Left ventricle myocardium inferior (tissue), 1 donor: ENCODE measurements around the gene NXPH2. TPM values are rescaled to one million over a fixed set of nuclear protein-coding genes. Genes with fewer than 3 reads are reported as not detected.

ENCODE experiments used
- DNase-seq: peaks from one replicate; pipeline ENCODE4 v3.0.0-alpha.2; 2020
- H3K27ac ChIP-seq: fragments of 200-600 bp; replicated peaks from 2 replicates; pipeline ENCODE4 v1.8.0; 2021
- H3K27me3 ChIP-seq: fragments of 200-600 bp; 2 replicates; pipeline ENCODE4 v1.8.0; 2021; ENCODE audit warnings: low read depth
- H3K36me3 ChIP-seq: fragments of 200-600 bp; 2 replicates; pipeline ENCODE4 v1.8.0; 2021
- H3K4me1 ChIP-seq: fragments of 200-600 bp; 2 replicates; pipeline ENCODE4 v1.8.0; 2021
- H3K4me3 ChIP-seq: fragments of 200-600 bp; 2 replicates; pipeline ENCODE4 v1.8.0; 2021; ENCODE audit warnings: mild to moderate bottlenecking, moderate library complexity
- H3K9me3 ChIP-seq: fragments of 200-600 bp; replicated peaks from 2 replicates; pipeline ENCODE4 v1.8.0; 2021
- intact Hi-C: fragments of 100-400 bp; cut with micrococcal nuclease; formaldehyde crosslinking; loops from one replicate; pipeline ENCODE4 v1.11.0; 2022
- total RNA-seq: library from RNA; stranded (reverse); fragmentation: NEBNext Ultra II Directional; extraction: Animal tissue kit (Norgen Biotek cat#: 25700); gene quantifications from one replicate; pipeline ENCODE4 v1.2.1, GENCODE V29; 2021
- TF ChIP-seq, protein P1 (sequence below): fragments of 200-600 bp; IDR thresholded peaks from 2 replicates; pipeline ENCODE4 v1.8.0; 2021; ENCODE audit warnings: antibody characterized with exemption, mild to moderate bottlenecking, borderline replicate concordance
- donor health status: DM: no; HTN: yes; CAD: no; lungs with severe emphysema.

Gene NXPH2
- total RNA-seq, 1 donor from 2014 or later = not detected

DNA sequence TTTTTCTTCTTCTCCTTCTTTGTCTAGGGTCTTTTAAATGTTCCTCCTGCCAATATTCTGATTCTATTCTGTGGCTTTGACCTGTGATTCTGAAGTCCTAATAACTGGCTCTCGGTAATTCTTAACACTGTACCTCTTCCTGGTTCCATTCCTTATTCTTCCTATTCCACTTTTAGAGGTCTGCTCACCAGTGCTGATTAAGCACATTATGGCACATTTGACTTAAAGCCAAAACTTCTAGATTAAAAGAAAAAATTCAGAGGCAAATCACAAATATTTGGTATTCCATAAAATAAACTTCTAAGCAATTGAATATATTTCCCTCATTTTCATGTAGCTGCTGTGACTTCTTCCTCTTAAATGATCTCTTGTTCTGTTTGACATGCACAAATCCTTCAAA is 47.5 kb downstream of the NXPH2 start:
- no peak for DNase-seq
- no peaks in the 10 kb centered on the region for H3K4me1 ChIP-seq
- H3K4me3 ChIP-seq = no peak overlapping the region
- no peaks in the 10 kb centered on the region for H3K36me3 ChIP-seq
- intact Hi-C loops = no loop called here
- no peaks in the 10 kb centered on the region for H3K27me3 ChIP-seq
- H3K9me3 ChIP-seq = peaks cover 20% of the 10 kb centered on the region
- no peak overlapping the region for H3K27ac ChIP-seq
- TF ChIP-seq, protein P1, sequence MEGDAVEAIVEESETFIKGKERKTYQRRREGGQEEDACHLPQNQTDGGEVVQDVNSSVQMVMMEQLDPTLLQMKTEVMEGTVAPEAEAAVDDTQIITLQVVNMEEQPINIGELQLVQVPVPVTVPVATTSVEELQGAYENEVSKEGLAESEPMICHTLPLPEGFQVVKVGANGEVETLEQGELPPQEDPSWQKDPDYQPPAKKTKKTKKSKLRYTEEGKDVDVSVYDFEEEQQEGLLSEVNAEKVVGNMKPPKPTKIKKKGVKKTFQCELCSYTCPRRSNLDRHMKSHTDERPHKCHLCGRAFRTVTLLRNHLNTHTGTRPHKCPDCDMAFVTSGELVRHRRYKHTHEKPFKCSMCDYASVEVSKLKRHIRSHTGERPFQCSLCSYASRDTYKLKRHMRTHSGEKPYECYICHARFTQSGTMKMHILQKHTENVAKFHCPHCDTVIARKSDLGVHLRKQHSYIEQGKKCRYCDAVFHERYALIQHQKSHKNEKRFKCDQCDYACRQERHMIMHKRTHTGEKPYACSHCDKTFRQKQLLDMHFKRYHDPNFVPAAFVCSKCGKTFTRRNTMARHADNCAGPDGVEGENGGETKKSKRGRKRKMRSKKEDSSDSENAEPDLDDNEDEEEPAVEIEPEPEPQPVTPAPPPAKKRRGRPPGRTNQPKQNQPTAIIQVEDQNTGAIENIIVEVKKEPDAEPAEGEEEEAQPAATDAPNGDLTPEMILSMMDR = no peak

DNA sequence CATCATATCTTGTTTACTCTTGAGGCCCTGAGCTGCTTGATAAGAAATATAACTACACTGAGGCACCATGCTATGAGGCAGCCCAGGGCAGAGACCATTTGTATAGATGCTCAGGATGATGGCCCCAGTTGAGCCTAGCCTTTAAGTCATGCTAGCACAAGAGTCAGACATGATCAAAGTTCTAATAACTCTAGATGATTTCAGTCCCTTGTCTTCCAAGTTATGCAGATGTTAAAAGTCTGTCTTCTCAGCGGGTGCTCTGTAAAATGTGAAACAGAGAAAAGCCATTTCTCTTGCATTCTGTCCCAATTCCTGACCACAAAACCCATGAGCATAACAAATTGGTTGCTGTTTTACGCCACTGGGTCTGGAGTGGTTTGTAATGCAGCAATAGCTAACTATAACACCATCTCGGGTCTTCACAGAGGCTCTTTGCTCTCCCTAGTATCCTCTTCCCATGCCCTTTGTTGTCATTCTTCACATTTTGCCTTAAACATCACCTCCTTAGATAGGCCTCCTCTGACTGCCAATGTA is 49.6 kb downstream of the NXPH2 start:
- Histone ChIP-seq H3K27ac (no peak overlapping the region), H3K4me1 (no peaks in the 10 kb centered on the region), H3K27me3 (no peaks in the 10 kb centered on the region), H3K36me3 (no peaks in the 10 kb centered on the region), H3K9me3 (no peaks in the 10 kb centered on the region), H3K4me3 (no peak overlapping the region)
- intact Hi-C loops = no loop called here
- TF ChIP-seq, protein P1 = no peak
- no peak for DNase-seq

DNA sequence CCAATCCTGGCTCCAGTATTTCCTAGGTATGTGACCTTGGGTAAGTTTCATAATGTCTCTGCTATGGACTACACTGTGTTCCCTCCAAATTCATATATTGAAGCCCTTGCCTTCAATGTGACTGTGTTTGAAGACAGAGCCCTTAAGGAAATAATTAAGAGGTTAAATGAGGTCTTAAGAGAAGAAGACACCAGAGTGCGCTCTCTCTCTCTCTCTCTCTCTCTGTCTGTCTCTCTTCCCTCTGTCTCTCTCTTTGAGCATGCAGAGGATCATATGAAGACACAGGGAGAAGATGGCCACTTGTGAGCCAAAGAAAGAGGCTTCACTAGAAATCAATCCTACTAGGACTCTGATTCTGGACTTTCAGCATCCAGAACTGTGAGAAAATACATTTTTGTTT is 52.2 kb downstream of the NXPH2 start:
- Histone ChIP-seq H3K4me3 (no peak overlapping the region), H3K4me1 (no peaks in the 10 kb centered on the region), H3K9me3 (no peaks in the 10 kb centered on the region), H3K36me3 (no peaks in the 10 kb centered on the region), H3K27ac (no peak overlapping the region), H3K27me3 (no peaks in the 10 kb centered on the region)
- no peak for DNase-seq
- intact Hi-C loops = no loop called here
- TF ChIP-seq, protein P1 = no peak

DNA sequence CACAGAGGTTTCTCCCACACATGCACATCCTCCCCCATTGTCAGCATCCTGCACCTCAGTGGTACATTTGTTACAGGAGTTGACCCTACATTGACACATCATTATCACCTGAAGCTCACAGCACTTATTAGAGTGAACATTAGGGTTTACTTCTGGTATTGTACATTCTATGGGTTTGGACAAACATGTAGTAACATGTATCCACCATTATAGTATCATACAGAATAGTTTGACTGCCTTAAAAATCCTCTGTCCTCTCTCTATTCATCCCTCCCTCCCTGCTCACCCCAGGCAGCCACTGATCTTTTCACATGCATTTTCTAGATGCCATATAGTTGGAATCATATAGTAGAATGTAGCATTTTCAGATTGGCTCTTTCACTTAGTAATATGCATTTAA is 53.5 kb downstream of the NXPH2 start:
- Histone ChIP-seq H3K27me3 (no peaks in the 10 kb centered on the region), H3K36me3 (no peaks in the 10 kb centered on the region), H3K9me3 (no peaks in the 10 kb centered on the region), H3K4me3 (no peak overlapping the region), H3K27ac (no peak overlapping the region), H3K4me1 (no peaks in the 10 kb centered on the region)
- TF ChIP-seq, protein P1 = no peak
- no peak for DNase-seq
- intact Hi-C loops = no loop called here

DNA sequence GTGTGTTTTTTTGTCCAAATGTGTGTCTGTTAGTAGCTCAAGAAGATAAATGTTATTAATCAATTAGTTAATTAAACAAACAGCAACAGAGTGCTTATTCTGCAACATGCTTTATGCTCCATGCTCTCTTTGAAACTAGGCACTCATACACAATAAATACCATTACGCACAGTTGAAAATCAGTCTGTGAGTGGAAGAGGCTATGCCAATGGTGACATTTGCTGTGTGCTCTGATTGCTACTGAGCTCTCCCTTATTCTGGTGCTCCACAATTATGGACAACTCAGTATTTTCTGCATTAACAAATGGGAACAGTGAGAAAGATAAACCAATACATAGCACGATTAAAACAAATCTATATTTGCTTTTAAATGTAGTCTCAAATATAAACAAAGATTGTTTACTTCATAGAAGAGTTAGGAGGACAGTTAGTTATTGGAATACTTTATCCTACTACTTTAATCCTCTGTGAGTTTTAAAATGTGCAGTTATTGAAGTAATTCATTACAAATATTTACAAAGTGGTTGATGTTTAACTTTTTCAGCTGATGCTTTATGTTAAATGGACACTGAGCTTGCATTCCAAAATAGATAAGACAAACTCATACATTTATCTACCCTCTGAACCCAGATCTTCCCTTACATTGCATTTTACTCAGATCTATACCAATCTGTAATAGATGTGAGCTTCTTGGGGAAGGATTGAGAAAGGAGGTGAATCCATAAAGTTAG is 55.3 kb downstream of the NXPH2 start:
- H3K9me3 ChIP-seq = no peaks in the 10 kb centered on the region
- no peak for DNase-seq
- H3K36me3 ChIP-seq = no peaks in the 10 kb centered on the region
- no peak overlapping the region for H3K27ac ChIP-seq
- no peak overlapping the region for H3K4me3 ChIP-seq
- no peaks in the 10 kb centered on the region for H3K4me1 ChIP-seq
- H3K27me3 ChIP-seq = no peaks in the 10 kb centered on the region
- TF ChIP-seq, protein P1 = no peak
- intact Hi-C loops = no loop called here
